Measurements from ENCODE around the gene STK36.
"Not testable (repeated sequence)": the region's sequence is repeated elsewhere in the genome, so short reads cannot be mapped to it uniquely, and the experiment has no call there.

The STK36 gene

DNA sequence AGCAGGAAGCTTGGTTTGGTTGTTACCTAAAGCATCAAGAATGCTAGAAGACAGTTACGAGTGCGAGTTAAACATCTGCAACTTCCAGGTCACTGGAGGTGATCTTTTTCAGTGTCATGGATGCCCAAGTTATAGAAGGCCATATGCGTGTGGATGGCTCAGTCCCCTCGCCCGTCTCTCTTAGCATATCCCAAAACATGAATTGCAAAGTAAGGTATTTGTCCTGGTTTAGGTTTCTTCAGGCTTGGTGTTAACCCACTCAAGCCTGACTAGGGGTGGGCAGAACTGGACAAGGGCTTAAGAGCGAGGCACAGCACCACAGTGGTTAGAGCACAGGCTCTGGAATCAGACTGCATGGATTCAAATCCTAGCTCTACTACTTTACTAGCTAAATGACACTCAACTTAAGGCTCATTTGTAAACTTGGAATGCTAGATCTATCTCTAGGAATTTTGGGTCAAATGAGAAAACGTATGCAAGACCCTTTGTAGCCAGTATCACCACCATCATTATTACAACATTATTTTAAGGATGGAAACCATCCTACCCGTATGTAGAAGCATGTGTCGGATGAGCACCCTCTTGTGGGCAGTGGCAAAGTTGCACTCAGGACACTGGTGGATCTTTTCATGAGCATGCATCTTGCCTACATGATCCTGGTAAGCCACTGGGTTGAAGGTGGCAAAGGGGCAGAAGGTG is 23.6 kb upstream of the STK36 start:
- Mint-ChIP-seq H3K36me3 (ENCODE audit: low read depth) (peaks cover 60% of the 10 kb centered on the region), H3K27ac (no peak overlapping the region), H3K27me3 (no peaks in the 10 kb centered on the region), H3K4me3 (no peak overlapping the region), H3K9me3 (no peaks in the 10 kb centered on the region), H3K4me1 (no peaks in the 10 kb centered on the region)
- ATAC-seq, result peak; percentile 70
- DNase-seq, result peak; percentile 48

DNA sequence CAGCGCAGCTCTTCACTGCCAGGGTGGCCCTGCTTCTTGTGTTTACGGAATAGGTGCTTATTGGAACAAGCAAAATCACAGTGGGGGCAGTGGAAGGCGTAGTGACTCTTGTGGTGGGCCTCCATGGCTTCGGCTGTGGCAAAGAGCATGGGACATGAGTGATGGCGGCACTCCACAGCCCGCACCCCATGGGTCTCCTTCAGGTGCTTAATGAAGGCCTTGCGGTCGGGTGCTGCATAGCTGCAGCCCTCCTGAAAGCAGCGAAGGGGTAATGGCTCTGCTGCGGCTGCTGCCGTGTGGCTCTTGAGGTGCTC is 23.1 kb upstream of the STK36 start:
- no peaks in the 10 kb centered on the region for H3K4me1 Mint-ChIP-seq
- no peak overlapping the region for H3K4me3 Mint-ChIP-seq
- H3K9me3 Mint-ChIP-seq, result no peaks in the 10 kb centered on the region
- peaks cover 64% of the 10 kb centered on the region for H3K36me3 Mint-ChIP-seq (ENCODE audit: low read depth)
- DNase-seq (no peak), ATAC-seq (no peak)
- H3K27me3 Mint-ChIP-seq, result no peaks in the 10 kb centered on the region
- H3K27ac Mint-ChIP-seq, result no peak overlapping the region

DNA sequence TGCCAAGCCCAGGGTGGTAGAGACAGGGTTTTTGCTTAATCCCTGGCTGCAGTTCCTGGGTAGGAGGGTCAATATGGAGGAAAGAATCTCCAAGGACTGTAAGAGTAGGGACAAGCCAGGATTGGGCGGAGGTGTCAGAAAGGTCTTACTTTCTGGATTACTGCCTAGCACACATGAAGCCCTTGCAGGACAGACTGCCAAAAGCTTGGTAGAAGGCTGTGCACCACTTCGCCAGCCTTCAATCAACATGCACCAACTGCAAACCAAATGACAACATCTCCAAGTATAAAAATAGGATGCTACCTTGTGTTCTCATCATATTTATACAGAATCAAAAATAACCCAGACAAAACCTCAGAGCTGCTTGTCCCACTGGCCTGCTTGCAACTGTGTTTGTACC is 16.1 kb upstream of the STK36 start:
- no peak for ATAC-seq
- Mint-ChIP-seq H3K27me3 (no peaks in the 10 kb centered on the region), H3K9me3 (no peaks in the 10 kb centered on the region), H3K4me3 (no peak overlapping the region), H3K27ac (no peak overlapping the region), H3K36me3 (ENCODE audit: low read depth) (peaks cover 51% of the 10 kb centered on the region), H3K4me1 (peaks cover 33% of the 10 kb centered on the region)
- no peak for DNase-seq

DNA sequence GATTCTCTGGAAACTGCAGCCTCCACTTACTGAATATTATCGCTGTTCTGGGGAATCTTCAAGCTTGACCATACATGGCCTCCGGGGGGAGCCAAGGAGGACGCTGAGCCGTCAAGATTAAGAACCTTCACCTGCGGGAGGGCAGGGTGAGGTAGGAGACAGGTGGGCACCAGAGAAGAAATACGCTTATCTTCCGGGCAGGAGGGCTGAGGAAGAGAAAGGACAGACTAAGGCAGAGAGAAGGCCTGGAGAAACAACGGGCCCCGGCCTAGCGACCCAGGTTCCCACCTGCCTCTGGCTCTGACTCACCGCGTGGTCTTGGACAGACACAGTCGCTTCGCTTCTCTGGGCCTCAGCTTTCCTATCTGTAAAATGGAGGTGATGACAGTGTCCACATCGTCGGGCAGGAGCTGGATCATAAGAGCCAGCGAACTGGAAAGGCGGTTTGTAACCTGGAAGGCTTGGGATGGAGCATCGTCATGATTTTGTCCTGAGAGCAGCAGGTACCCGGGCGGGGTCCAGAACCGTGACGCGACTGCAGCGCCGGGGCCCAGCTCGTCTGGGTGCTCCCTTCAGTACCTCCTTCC is 13.1 kb upstream of the STK36 start:
- Mint-ChIP-seq H3K4me1 (peaks cover 34% of the 10 kb centered on the region), H3K27ac (peak overlapping the region; percentile 92), H3K9me3 (no peaks in the 10 kb centered on the region), H3K36me3 (ENCODE audit: low read depth) (peaks cover 47% of the 10 kb centered on the region), H3K27me3 (no peaks in the 10 kb centered on the region), H3K4me3 (peak overlapping the region; percentile 93)
- DNase-seq (peak; percentile 46), ATAC-seq (peak; percentile 37)

DNA sequence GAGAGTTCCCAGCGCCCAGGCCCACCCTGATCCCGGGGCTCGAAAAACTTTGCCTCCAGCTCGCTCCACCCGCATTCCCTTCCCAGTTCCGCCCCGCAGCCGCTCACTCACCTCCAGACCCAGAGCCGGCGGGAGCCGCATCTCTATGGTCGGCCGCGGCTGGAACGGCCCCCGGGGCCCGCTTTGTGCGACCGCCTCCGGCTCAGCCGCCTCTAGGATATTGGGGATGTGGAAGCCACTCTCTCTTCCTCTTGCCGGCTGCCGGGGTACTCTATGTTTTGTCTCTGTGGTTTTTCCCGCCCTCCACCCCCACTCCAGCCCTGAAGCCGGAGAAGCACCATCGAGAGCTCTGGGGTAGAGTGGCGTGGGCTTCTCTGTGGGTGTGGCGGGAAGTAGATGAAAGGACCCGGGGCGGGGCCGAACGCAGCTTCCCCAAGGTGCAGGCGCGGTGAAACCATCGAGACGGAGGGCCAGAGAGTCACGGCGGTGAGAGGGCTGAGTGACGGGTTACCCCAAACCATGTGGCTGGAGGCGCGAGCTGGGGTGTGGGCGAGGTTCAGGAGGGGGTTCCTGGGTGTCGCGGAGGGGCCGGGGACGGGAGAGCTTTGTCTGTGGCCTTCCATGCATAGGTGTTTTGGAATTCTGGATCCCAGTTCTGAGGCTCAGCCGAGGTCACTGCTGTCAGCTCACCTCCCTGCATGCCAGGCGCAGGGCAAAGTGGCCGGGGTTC is 12.5 kb upstream of the STK36 start, which contains the start of the genes BCS1L and ZNF142:
Gene BCS1L (plus strand): TSS at position 426 of the 730 bp plus-strand sequence. CDS start 1,305 bp downstream, outside the sequence.
Gene ZNF142 (minus strand): TSS at position 366 of the 730 bp plus-strand sequence. CDS start 3,194 bp downstream, outside the sequence.
- no peaks in the 10 kb centered on the region for H3K27me3 Mint-ChIP-seq
- ATAC-seq, result peak; percentile 97

DNA sequence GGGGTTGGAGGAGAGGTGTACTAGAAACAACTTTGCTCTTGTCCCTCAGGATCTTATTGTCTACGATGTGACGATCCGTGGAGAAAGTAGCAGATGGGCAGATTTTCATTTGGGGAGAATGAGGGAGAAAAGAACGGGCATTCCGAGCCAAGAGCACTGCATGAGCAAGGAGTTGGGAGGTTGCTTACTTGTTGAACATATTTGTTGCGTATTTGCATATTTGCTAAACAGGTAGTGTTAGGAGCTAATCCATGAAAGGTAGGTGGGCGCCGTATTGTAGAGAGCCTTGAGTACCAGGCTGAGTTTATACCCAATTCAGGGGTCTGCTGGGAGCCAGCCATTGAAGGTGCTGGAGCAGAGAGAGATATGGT is 11.9 kb upstream of the STK36 start:
- H3K9me3 Mint-ChIP-seq, result no peaks in the 10 kb centered on the region
- H3K4me3 Mint-ChIP-seq, result peak overlapping the region; percentile 93
- peaks cover 44% of the 10 kb centered on the region for H3K36me3 Mint-ChIP-seq (ENCODE audit: low read depth)
- no peak for DNase-seq
- ATAC-seq, result no peak
- H3K27me3 Mint-ChIP-seq, result no peaks in the 10 kb centered on the region
- H3K27ac Mint-ChIP-seq, result peak overlapping the region; percentile 92
- peaks cover 34% of the 10 kb centered on the region for H3K4me1 Mint-ChIP-seq

More for the DNA sequence above, 12.5 kb upstream of the STK36 start, which contains the start of the genes BCS1L and ZNF142:
- H3K27ac Mint-ChIP-seq, result peak within 1 kb of the TSS; percentile 92
- H3K9me3 Mint-ChIP-seq, result no peaks in the 10 kb centered on the region
- peak; percentile 99 for DNase-seq
- peak within 1 kb of the TSS; percentile 93 for H3K4me3 Mint-ChIP-seq
- peaks cover 48% of the 10 kb centered on the region for H3K36me3 Mint-ChIP-seq (ENCODE audit: low read depth)
- peaks cover 34% of the 10 kb centered on the region for H3K4me1 Mint-ChIP-seq

DNA sequence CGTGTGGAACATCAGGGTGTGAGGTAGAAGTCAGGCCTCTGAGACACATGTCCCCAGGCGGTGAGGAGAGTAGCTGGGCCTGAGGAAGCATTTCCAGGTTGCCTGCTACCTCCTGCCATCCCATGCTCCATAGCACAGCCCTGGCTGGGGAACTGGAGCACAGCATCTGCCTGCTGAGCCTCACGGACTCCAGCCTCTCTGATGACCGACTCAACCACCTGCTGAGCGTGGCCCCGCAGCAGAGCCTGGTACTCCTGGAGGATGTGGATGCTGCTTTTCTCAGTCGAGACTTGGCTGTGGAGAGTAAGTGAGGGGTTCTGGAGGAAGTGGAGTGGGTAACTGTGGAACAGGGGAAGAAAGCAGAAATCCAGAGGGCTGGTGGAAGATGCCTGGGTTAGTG is 9.5 kb upstream of the STK36 start:
- H3K27ac Mint-ChIP-seq, result no peak overlapping the region
- H3K4me3 Mint-ChIP-seq, result no peak overlapping the region
- H3K27me3 Mint-ChIP-seq, result no peaks in the 10 kb centered on the region
- peaks cover 29% of the 10 kb centered on the region for H3K4me1 Mint-ChIP-seq
- peaks cover 43% of the 10 kb centered on the region for H3K36me3 Mint-ChIP-seq (ENCODE audit: low read depth)
- DNase-seq (no peak), ATAC-seq (no peak)
- H3K9me3 Mint-ChIP-seq, result no peaks in the 10 kb centered on the region

DNA sequence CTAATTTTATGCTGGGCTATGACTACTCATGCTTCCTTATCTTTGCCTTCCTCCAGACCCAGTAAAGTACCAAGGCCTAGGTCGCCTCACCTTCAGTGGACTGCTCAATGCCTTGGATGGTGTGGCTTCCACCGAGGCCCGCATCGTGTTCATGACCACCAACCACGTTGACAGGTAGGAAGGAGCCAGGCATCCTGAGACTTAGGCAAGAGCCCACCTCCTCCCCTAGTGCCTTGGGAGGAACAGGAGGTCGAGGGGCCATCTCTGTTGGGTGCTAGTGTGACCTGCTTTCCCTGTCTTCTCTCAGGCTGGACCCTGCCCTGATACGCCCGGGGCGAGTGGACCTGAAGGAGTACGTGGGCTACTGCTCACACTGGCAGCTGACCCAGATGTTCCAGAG is 9.1 kb upstream of the STK36 start:
- peaks cover 44% of the 10 kb centered on the region for H3K36me3 Mint-ChIP-seq (ENCODE audit: low read depth)
- no peak overlapping the region for H3K27ac Mint-ChIP-seq
- no peak for ATAC-seq
- H3K27me3 Mint-ChIP-seq, result no peaks in the 10 kb centered on the region
- no peaks in the 10 kb centered on the region for H3K9me3 Mint-ChIP-seq
- peaks cover 25% of the 10 kb centered on the region for H3K4me1 Mint-ChIP-seq
- no peak for DNase-seq
- no peak overlapping the region for H3K4me3 Mint-ChIP-seq

DNA sequence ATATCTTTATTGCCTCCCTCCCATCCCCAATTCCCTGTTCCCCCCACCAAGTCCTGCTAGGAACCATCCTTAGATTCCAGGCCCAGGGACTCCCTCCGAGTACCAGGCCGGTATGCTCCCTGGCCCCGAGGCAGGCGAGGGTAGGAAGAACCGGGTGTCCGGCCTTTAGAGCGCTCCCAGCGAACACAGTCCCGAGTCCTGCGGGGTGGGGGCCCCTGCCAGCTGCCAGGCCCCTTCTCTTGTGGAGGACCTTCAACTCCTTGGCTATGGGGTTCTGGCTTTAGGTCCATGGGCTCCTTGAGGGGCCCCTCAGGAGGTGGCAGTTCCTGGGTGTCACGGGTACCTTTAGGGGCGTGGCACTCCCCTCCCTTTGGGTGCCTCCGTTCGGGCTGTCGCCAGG is 8.0 kb upstream of the STK36 start:
- peaks cover 15% of the 10 kb centered on the region for H3K4me1 Mint-ChIP-seq
- H3K36me3 Mint-ChIP-seq (ENCODE audit: low read depth), result peaks cover 35% of the 10 kb centered on the region
- H3K27ac Mint-ChIP-seq, result no peak overlapping the region

DNA sequence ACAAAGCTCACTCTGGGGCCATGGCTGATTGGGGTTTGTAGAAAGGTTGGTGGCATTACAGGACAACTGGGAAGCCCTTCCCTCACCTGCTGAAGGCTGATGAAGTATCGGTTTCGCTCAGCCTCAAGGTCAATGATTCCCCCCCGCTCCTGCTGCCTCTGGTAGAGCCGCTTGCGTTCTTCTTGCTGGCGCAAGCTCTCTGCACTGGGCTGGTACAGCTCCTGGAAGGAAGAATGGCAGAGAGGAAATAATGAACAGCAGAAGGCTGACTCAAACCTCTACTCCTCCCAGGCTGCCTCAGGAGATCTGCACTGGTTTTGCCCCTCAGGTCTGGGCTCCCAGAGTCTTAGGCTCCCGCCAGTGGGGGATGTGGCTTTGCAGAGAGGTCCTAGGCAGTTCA is 7.2 kb upstream of the STK36 start:
- no peaks in the 10 kb centered on the region for H3K9me3 Mint-ChIP-seq
- H3K4me1 Mint-ChIP-seq, result peaks cover 13% of the 10 kb centered on the region
- H3K4me3 Mint-ChIP-seq, result no peak overlapping the region
- H3K27ac Mint-ChIP-seq, result no peak overlapping the region
- H3K36me3 Mint-ChIP-seq (ENCODE audit: low read depth), result peaks cover 33% of the 10 kb centered on the region
- DNase-seq (no peak), ATAC-seq (no peak)
- no peaks in the 10 kb centered on the region for H3K27me3 Mint-ChIP-seq

More for the DNA sequence above, 8.0 kb upstream of the STK36 start:
- ATAC-seq, result no peak
- Mint-ChIP-seq H3K27me3 (no peaks in the 10 kb centered on the region), H3K4me3 (no peak overlapping the region), H3K9me3 (no peaks in the 10 kb centered on the region)
- no peak for DNase-seq

DNA sequence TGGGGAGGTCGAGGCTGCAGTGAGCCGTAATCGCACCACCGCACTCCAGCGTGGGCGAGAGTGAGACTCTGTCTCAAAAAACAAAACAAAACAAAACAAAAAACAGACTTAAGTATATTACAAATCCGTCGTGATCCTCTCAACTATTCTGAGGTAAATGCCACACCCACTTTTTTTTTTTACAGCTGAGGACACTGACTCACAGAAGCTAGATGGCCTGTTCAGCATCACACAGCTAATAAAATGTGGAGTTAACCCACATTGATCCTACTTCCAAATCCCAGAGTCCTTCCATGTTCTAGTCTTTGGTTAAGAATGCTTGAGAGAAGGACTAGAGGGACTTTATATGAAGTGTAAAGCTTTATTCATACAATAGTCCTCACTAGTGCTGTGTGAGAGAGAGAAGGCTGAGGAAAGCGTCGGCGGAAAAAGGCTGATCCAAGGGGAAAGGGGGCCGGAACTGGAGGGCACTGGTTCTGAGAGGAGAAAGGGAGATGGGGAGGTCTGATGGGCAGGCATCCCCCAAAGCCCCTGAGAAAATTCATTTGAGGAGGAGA is 711 bp upstream of the STK36 start:
- Mint-ChIP-seq H3K27me3 (no peaks in the 10 kb centered on the region), H3K27ac (peak overlapping the region; percentile 96), H3K36me3 (ENCODE audit: low read depth) (peaks cover 12% of the 10 kb centered on the region), H3K9me3 (no peaks in the 10 kb centered on the region), H3K4me1 (peaks cover 27% of the 10 kb centered on the region), H3K4me3 (peak overlapping the region; percentile 96)
- ATAC-seq (no peak), DNase-seq (no peak)

DNA sequence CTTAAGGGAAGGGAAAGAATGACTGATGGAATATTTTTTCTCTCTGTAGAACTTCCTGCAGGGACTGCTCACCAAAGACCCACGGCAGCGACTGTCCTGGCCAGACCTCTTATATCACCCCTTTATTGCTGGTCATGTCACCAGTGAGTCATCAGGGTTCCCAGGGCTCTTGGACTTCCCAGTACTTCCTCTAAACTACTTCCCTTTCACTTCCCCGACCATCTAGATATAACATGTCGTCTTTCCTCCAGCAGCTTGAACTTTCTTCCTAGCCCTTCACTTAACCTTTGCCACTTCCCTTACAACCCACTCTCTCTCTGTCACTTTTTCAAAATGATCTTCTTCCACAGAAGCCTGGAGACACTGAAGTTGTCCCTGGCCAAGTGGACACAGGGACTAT is 7.2 kb downstream of the STK36 start:
- peaks cover 12% of the 10 kb centered on the region for H3K36me3 Mint-ChIP-seq (ENCODE audit: low read depth)
- no peak overlapping the region for H3K4me3 Mint-ChIP-seq
- no peak overlapping the region for H3K27ac Mint-ChIP-seq
- no peak for ATAC-seq
- H3K27me3 Mint-ChIP-seq, result no peaks in the 10 kb centered on the region
- H3K4me1 Mint-ChIP-seq, result no peaks in the 10 kb centered on the region
- no peaks in the 10 kb centered on the region for H3K9me3 Mint-ChIP-seq
- DNase-seq, result no peak

DNA sequence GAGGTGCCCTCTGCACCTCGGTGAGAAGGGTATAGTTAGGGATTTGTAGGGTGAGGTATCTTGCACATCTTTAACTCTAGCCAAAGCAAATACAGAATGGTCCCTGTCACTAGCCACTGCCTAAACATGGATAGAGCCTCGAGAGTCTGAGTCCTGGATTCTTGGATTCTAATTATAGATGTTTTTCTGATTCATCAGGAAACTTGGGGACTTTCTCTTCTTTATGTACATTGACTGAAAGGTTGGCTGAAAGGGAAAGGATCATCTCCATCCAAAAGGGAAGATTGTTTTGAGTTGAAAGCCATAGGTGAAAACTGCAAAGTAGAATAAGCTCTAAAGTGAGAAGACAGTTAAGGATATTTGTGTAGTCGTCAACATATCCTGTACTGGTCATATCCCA is 8.2 kb downstream of the STK36 start:
- no peaks in the 10 kb centered on the region for H3K27me3 Mint-ChIP-seq
- peaks cover 14% of the 10 kb centered on the region for H3K36me3 Mint-ChIP-seq (ENCODE audit: low read depth)
- no peak for DNase-seq
- H3K27ac Mint-ChIP-seq, result no peak overlapping the region
- H3K4me1 Mint-ChIP-seq, result no peaks in the 10 kb centered on the region
- ATAC-seq, result no peak
- no peak overlapping the region for H3K4me3 Mint-ChIP-seq
- H3K9me3 Mint-ChIP-seq, result no peaks in the 10 kb centered on the region

DNA sequence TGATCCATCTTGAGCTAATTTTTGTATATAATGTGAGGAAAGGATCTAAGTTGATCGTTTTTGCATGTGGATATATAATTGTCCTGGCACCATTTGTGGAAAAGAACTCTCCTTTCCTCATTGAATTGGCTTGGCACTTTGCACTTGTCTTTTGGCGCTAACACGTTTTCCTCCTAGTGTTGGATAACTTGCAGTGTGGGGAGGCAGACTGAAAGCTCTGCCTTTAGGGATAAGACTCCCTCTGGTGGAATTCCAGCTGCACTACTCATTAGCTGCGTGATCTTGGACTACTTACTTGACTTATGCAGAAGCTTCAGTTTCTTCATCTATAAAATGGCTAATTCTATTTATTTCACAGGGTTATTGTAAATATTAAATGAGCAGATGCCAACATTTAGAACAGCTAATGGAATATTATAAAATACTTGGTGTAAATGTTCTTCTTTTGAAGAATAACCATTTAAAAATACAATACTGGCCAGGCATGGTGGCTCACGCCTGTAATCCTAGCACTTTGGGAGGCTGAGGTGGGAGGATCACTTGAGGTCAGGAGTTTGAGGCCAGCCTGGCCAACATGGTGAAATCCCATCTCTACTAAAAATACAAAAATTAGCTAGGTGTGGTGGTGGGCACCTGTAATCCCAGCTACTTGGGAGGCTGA is 15.6 kb downstream of the STK36 start:
- not testable (repeated sequence) for H3K4me3 Mint-ChIP-seq, H3K4me1 Mint-ChIP-seq

More for the DNA sequence above, 15.6 kb downstream of the STK36 start:
- not testable (repeated sequence) for H3K27ac Mint-ChIP-seq; H3K36me3 Mint-ChIP-seq (ENCODE audit: low read depth); H3K9me3 Mint-ChIP-seq; H3K27me3 Mint-ChIP-seq
- peak; percentile 20 for DNase-seq
- ATAC-seq, result peak; percentile 65
